ENCODE results near the gene MYL7.

MYL7 gene

GRCh38 chr7:44098092-44099068 lies 42.8 kb downstream of the MYL7 start:
- TF ChIP-seq ARNTL (CRISPR knock-in tag; IDR thresholded peaks at IDR 0.05; ENCODE audit: borderline replicate concordance, low read depth), result no peak
- TF ChIP-seq ISL1 (CRISPR knock-in tag; IDR thresholded peaks at IDR 0.05), result no peak
- TF ChIP-seq, protein P1, sequence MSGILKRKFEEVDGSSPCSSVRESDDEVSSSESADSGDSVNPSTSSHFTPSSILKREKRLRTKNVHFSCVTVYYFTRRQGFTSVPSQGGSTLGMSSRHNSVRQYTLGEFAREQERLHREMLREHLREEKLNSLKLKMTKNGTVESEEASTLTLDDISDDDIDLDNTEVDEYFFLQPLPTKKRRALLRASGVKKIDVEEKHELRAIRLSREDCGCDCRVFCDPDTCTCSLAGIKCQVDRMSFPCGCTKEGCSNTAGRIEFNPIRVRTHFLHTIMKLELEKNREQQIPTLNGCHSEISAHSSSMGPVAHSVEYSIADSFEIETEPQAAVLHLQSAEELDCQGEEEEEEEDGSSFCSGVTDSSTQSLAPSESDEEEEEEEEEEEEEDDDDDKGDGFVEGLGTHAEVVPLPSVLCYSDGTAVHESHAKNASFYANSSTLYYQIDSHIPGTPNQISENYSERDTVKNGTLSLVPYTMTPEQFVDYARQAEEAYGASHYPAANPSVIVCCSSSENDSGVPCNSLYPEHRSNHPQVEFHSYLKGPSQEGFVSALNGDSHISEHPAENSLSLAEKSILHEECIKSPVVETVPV (CRISPR knock-in tag; IDR thresholded peaks at IDR 0.05), result no peak
- TF ChIP-seq TSHZ2 (CRISPR knock-in tag; IDR thresholded peaks at IDR 0.05), result no peak
- no peak for TF ChIP-seq ZNF8 (CRISPR knock-in tag; IDR thresholded peaks at IDR 0.05)
- TF ChIP-seq PPARA (CRISPR knock-in tag; IDR thresholded peaks at IDR 0.05; ENCODE audit: borderline replicate concordance), result no peak
- no peak for TF ChIP-seq TOX (CRISPR knock-in tag; IDR thresholded peaks at IDR 0.05; ENCODE audit: borderline replicate concordance)
- no peak for TF ChIP-seq SNAI2 (CRISPR knock-in tag; IDR thresholded peaks at IDR 0.05)
- TF ChIP-seq GLIS3 (CRISPR knock-in tag; IDR thresholded peaks at IDR 0.05), result no peak
- TF ChIP-seq BACH2 (CRISPR knock-in tag; IDR thresholded peaks at IDR 0.05; ENCODE audit: borderline replicate concordance), result no peak
- no peak for TF ChIP-seq OSR1 (CRISPR knock-in tag; IDR thresholded peaks at IDR 0.05)
- TF ChIP-seq CSDC2 (CRISPR knock-in tag; IDR thresholded peaks at IDR 0.05), result no peak
- TF ChIP-seq ZC3H10 (CRISPR knock-in tag; IDR thresholded peaks at IDR 0.05), result no peak
- no peak for TF ChIP-seq ESRRG (CRISPR knock-in tag; IDR thresholded peaks at IDR 0.05)
- TF ChIP-seq ZNF565 (CRISPR knock-in tag; conservative IDR thresholded peaks at IDR 0.05; ENCODE audit: low read depth), result no peak
- TF ChIP-seq ZFP30 (CRISPR knock-in tag; IDR thresholded peaks at IDR 0.05), result no peak
- TF ChIP-seq, protein P2, sequence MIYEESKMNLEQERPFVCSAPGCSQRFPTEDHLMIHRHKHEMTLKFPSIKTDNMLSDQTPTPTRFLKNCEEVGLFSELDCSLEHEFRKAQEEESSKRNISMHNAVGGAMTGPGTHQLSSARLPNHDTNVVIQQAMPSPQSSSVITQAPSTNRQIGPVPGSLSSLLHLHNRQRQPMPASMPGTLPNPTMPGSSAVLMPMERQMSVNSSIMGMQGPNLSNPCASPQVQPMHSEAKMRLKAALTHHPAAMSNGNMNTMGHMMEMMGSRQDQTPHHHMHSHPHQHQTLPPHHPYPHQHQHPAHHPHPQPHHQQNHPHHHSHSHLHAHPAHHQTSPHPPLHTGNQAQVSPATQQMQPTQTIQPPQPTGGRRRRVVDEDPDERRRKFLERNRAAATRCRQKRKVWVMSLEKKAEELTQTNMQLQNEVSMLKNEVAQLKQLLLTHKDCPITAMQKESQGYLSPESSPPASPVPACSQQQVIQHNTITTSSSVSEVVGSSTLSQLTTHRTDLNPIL (CRISPR knock-in tag; IDR thresholded peaks at IDR 0.05; ENCODE audit: low read depth), result no peak
- no peak for TF ChIP-seq PATZ1 (CRISPR knock-in tag; IDR thresholded peaks at IDR 0.05; ENCODE audit: borderline replicate concordance)
- ATAC-seq, result no peak

- no peak for ATAC-seq
- no peak for TF ChIP-seq ZNF565 (CRISPR knock-in tag; conservative IDR thresholded peaks at IDR 0.05; ENCODE audit: low read depth)
- no peak for TF ChIP-seq CSDC2 (CRISPR knock-in tag; IDR thresholded peaks at IDR 0.05)
- TF ChIP-seq GLIS3 (CRISPR knock-in tag; IDR thresholded peaks at IDR 0.05), result no peak
- no peak for TF ChIP-seq ZC3H10 (CRISPR knock-in tag; IDR thresholded peaks at IDR 0.05)
- no peak for TF ChIP-seq ARNTL (CRISPR knock-in tag; IDR thresholded peaks at IDR 0.05; ENCODE audit: borderline replicate concordance, low read depth)
- TF ChIP-seq PPARA (CRISPR knock-in tag; IDR thresholded peaks at IDR 0.05; ENCODE audit: borderline replicate concordance), result no peak
- TF ChIP-seq TCF4 (CRISPR knock-in tag; IDR thresholded peaks at IDR 0.05; ENCODE audit: borderline replicate concordance), result no peak
- no peak for TF ChIP-seq RARB (CRISPR knock-in tag; IDR thresholded peaks at IDR 0.05)
- no peak for TF ChIP-seq ESRRG (CRISPR knock-in tag; IDR thresholded peaks at IDR 0.05)
- no peak for TF ChIP-seq ZNF8 (CRISPR knock-in tag; IDR thresholded peaks at IDR 0.05)
- TF ChIP-seq PATZ1 (CRISPR knock-in tag; IDR thresholded peaks at IDR 0.05; ENCODE audit: borderline replicate concordance), result no peak
- no peak for TF ChIP-seq POU6F1 (CRISPR knock-in tag; IDR thresholded peaks at IDR 0.05; ENCODE audit: borderline replicate concordance, low read depth)
- no peak for TF ChIP-seq SNAI2 (CRISPR knock-in tag; IDR thresholded peaks at IDR 0.05)
Observed at GRCh38 chr7:44097064-44097932, 43.8 kb downstream of the MYL7 start.

Measured in SK-N-SH treated with all-trans-retinoic acid at 6 μM for 48 hours (cell line).